Subcutaneous adipose tissue (tissue), 4 donors: ENCODE data around the gene POU2F2. TPM values are rescaled to one million over a fixed set of nuclear protein-coding genes. Genes with fewer than 3 reads are reported as not detected.

Experiments used
- CTCF ChIP-seq: fragments of 450-650 bp; IDR thresholded peaks from one replicate; pipeline ENCODE4 v1.5.1; 2016; ENCODE audit warnings: low read depth, mild to moderate bottlenecking, control low read depth, antibody characterized with exemption, moderate library complexity
- total RNA-seq, 4 donors: library from RNA; depleted of rRNA; stranded (reverse); fragments of >200 nt; gene quantifications; one replicate each; pipeline ENCODE4 v1.1.0, GENCODE V29; 2016

POU2F2 gene
- total RNA-seq, 4 donors from 2014 or later: 0.85 to 2.4 (median 1.5) TPM

- TF ChIP-seq CTCF: no peak
Measured at GRCh38 chr19:42154471-42155323, 22.5 kb upstream of the POU2F2 start.

GRCh38 chr19:42153672-42154433, 21.6 kb upstream of the POU2F2 start:
- no peak for TF ChIP-seq CTCF

GRCh38 chr19:42152910-42153671, 20.8 kb upstream of the POU2F2 start:
- no peak for TF ChIP-seq CTCF

- TF ChIP-seq CTCF: no peak
Measured at GRCh38 chr19:42151782-42152684, 19.8 kb upstream of the POU2F2 start.

GRCh38 chr19:42150911-42151361, 18.7 kb upstream of the POU2F2 start:
- TF ChIP-seq CTCF: no peak

GRCh38 chr19:42150364-42150763, 18.1 kb upstream of the POU2F2 start:
- TF ChIP-seq CTCF: no peak
